ENCODE results near the gene CLHC1. TPM values are rescaled to one million over a fixed set of nuclear protein-coding genes. Genes with fewer than 3 reads are reported as not detected.

CLHC1 gene
- total and polyA plus RNA-seq, 2 donors (not counting 3 experiments of a cell fraction or from before 2014, with no cell fraction given) = 2.4 to 12.3 TPM

DNA sequence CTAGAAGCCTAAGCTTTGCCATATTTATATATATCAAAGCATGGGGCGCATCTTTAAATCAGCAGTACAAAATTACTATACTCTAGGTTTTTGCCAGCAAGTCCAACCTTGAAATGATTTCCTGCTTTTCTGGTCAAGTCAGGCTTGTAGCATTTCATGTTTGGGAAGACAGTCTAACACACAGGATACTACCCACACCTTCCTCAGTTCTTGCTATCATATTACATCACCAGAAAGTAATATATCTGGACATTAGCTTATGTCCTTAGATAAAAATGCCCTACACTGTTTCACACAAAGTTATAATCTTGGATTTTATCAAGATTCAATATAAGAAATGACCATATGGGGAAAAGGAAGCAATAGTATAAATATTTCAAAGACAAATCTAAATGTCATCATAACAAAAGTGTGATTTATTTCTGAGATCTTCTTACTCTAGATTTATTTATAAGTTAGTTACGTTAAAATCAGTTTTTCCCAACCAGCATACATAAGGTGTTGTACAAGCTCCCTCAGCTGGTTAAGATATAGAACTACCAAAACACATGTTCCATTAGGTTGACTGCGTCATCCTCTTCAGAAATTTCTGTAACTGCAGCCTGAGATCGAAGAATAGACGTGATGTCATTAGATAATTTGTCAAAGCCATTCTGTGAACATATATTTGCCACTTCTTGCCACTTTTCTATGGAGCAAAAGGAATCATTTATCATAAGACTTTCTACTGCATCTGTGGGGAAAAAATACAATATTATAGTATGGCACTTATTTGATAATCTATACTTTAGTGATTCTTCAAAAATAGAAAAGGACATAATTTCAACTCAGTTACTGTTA is 56.6 kb downstream of the CLHC1 start:
- POLR2A ChIA-PET = no interaction called here
- FAIRE-seq (peak; percentile 73), DNase-seq (ENCODE audit: low read depth, low spot score) (peak; percentile 70)
- no peaks in the 10 kb centered on the region for H3K9me3 ChIP-seq (replicated peaks; ENCODE audit: control insufficient read depth, insufficient read depth, low read length)
- CTCF ChIA-PET = interaction anchor here (0.6 to 9.6 kb wide), 24 partner anchors 10 to 1068 kb away, joined by 3 to 198 read pairs (median 4); partner anchors contain the start of gene RTN4
- no peak overlapping the region for H3K4me3 ChIP-seq (replicated peaks in 1 of 3; ENCODE audit: insufficient read depth in 1 of 3, low read depth in 1 of 3, low read length in 3 of 3)
- H2AFZ ChIP-seq (ENCODE audit: low read depth, low read length) = no peak overlapping the region
- H3K9me1 ChIP-seq (replicated peaks; ENCODE audit: control insufficient read depth, extremely low read depth, insufficient read depth, low read length) = no peaks in the 10 kb centered on the region
- no peaks in the 10 kb centered on the region for H3K4me1 ChIP-seq (ENCODE audit: control insufficient read depth, extremely low read depth, insufficient read depth, low read length)
- BruUV-seq (replicated peaks) = no TSS peak
- TF ChIP-seq JUN (IDR thresholded peaks at IDR 0.05; ENCODE audit: borderline replicate concordance, insufficient read depth, insufficient read length, low read depth) (peak; percentile 18), CTCF (IDR thresholded peaks at IDR 0.05; ENCODE audit: extremely low read depth in 1 of 2, insufficient read depth in 1 of 2, low read depth in 1 of 2, low read length in 2 of 2) (peak; percentile 33 to 38), FOS (IDR thresholded peaks at IDR 0.05; ENCODE audit: borderline replicate concordance, insufficient read depth, low read length) (no peak), MYC (IDR thresholded peaks at IDR 0.05; ENCODE audit: low read depth, low read length) (no peak)
- dilution Hi-C loops (cut with MboI; ENCODE audit: extremely low pct_ligation_motif_present, low sequenced_read_pairs) = no loop called here
- H3K27ac ChIP-seq (ENCODE audit: insufficient read depth, low read depth, low read length) = no peak overlapping the region
- no peak overlapping the region for H3K9ac ChIP-seq (replicated peaks; ENCODE audit: extremely low read depth, insufficient read depth, low read length)
- H3K79me2 ChIP-seq (ENCODE audit: control insufficient read depth, insufficient read depth, low read length) = no peaks in the 10 kb centered on the region
- H4K20me1 ChIP-seq (replicated peaks; ENCODE audit: control insufficient read depth, extremely low read depth, insufficient read depth, low read length) = no peaks in the 10 kb centered on the region
- H3K27me3 ChIP-seq (ENCODE audit: control insufficient read depth in 2 of 2, insufficient read depth in 2 of 2, low read length in 2 of 2) = no peaks in the 10 kb centered on the region
- no peaks in the 10 kb centered on the region for H3K36me3 ChIP-seq (ENCODE audit: control insufficient read depth in 2 of 2, extremely low read depth in 1 of 2, insufficient read depth in 2 of 2, low read length in 2 of 2)
- intact Hi-C loops (cut with micrococcal nuclease) = loop anchor here (1.0 to 10.0 kb wide), 7 partner anchors 160 to 519 kb away; partner anchors contain the start of gene EML6
- H3K4me2 ChIP-seq (ENCODE audit: insufficient read depth, low read length) = no peak overlapping the region

Data from endothelial cell of umbilical vein (primary cell).